H1 (cell line): ENCODE data around the gene DAZAP1. TPM values are rescaled to one million over a fixed set of nuclear protein-coding genes. Genes with fewer than 3 reads are reported as not detected.

Source experiments
- FOSL1 ChIP-seq: IDR thresholded peaks from 2 replicates; pipeline ENCODE4 v1.6.1; 2011; ENCODE audit warnings: mild to moderate bottlenecking, low read depth, low read length, moderate library complexity; ENCODE audit not compliant: insufficient read depth
- RAD21 ChIP-seq, 2 experiments: IDR thresholded peaks in 1 of 2; conservative IDR thresholded peaks in 1 of 2; 2 replicates each; pipeline ENCODE4 v1.6.1; 2011; ENCODE audit warnings: low read depth in 2 of 2, low read length in 2 of 2, improper control_type of control experiment in 1 of 2, inconsistent platforms in 1 of 2, mild to moderate bottlenecking in 1 of 2, moderate library complexity in 1 of 2
- polyA plus RNA-seq, 7 experiments: library from polyadenylated mRNA; depleted of rRNA in 3 of 7; stranded (reverse) in 5 of 7; unstranded in 2 of 7; fragments of >200 nt in 5 of 7; fragments of 200-250 nt in 2 of 7; gene quantifications; 1 replicate in 5 of 7; 2 replicates in 1 of 7; 4 replicates in 1 of 7; pipeline versions ENCODE4 v1.2.1 to v1.2.3, GENCODE V29; 2011 to 2013; ENCODE audit warnings: missing spikeins in 2 of 7, mixed read lengths in 2 of 7
- total RNA-seq: library from RNA; stranded (reverse); fragmentation: NEBNext Ultra II Directional; extraction: Animal tissue kit (Norgen Biotek cat#: 25700); gene quantifications from 2 replicates; pipeline ENCODE4 v1.2.1, GENCODE V29; 2021

The DAZAP1 gene
- total and polyA plus RNA-seq, 2 of the 8 experiments (the other 6 are each of a cell fraction or from before 2014, with no cell fraction given) = 79.6 to 341 TPM

- TF ChIP-seq FOSL1 (no peak), RAD21 (IDR thresholded peaks at IDR 0.05 in 1 of 2, conservative IDR thresholded peaks at IDR 0.05 in 1 of 2; ENCODE audit: low read depth in 2 of 2, low read length in 2 of 2) (no peak)
Observed at GRCh38 chr19:1467490-1468273, 60.3 kb downstream of the DAZAP1 start (continued).
